SU-DHL-6 (cell line): ENCODE results near the gene C16orf54.
"Not testable (repeated sequence)": the region's sequence is repeated elsewhere in the genome, so short reads cannot be mapped to it uniquely, and the experiment has no call there.

Experiments
- CTCF ChIP-seq: fragments of 200-600 bp; sonication (generic); IDR thresholded peaks from one replicate; pipeline ENCODE4 v1.5.1; 2017; ENCODE audit warnings: antibody characterized with exemption, mild to moderate bottlenecking, low read length, moderate library complexity; ENCODE audit not compliant: insufficient read depth, poor library complexity, severe bottlenecking
- EZH2phosphoT487 ChIP-seq: fragments of 200-600 bp; sonication (generic), shearing (Covaris generic); conservative IDR thresholded peaks from 2 replicates; pipeline ENCODE4 v1.6.1; 2018; ENCODE audit warnings: mild to moderate bottlenecking, antibody characterized with exemption, low read length, moderate library complexity, mixed read lengths

DNA sequence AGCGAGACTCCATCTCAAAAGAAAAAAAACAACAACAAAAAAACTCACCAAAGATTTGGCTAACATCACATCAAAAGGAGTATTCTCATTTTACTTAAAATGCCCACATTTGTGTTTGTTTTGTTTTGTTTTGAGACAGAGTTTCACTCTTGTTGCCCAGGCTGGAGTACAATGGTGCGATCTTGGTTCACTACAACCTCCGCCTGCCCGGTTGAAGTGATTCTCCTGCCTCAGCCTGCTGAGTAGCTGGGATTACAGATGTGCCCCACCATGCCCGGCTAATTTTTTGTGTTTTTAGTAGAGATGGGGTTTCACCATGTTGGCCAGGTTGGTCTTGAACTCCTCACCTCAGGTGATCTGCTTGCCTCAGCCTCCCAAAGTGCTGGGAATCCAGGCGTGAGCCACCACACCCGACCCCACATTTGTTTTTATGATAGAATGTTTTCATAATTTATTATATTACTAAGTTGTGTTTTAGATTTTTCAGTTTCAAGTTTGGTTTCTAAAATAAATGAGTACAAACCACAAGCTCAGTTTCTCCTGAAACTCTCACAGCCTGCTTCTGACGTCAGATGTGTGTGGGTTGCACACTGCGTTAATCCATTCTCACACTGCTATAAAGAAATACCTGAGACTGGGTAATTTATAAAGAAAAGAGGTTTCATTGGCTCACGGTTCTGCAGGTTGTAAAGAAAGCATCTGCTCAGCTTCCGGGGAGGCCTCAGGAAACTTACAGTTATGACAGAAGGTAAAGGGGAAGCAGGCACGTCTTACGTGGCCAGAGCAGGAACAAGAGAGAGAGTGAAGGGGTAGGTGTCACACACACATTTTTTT lies 13.8 kb downstream of the C16orf54 start:
- TF ChIP-seq CTCF, EZH2phosphoT487: not testable (repeated sequence)
